Measurements from ENCODE around the gene ITGB5.
"Not testable (repeated sequence)": the region's sequence is repeated elsewhere in the genome, so short reads cannot be mapped to it uniquely, and the experiment has no call there.

Gene ITGB5

DNA sequence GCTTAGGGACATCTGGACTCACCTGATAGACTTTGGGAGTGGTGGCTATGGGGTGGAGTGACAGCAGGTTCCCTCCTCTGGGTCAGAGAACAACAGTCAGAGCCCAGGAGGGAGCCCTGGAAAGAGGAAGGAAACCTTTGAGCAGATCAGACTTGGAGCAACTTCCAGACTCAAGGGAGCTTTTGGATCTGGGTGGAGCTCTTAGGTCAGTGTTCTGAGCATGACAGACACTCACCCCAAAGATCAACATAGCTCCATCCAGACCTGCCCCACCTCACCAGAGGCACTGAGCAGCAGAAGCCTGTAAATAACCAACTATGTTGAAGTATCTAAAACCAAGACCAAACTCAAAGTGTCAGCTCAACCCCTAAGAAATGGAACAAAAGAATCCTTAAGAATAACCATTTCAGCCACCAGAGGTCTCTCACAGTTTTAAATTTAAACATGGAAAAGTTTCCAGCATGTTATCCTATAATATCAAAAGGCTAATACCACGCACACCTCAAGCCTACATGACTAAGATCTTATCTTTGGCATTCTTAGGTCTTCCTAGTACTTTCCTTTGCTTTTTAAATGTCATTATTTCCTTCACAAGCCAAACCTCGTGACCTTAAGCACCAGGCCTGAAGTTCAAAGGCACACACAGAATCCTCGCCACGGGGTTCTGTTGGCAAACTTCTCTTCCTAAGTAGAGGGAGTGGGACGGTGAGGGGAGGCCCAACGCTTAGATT, 100.5 kb downstream of the ITGB5 start:
- DNase-seq, result no peak

DNA sequence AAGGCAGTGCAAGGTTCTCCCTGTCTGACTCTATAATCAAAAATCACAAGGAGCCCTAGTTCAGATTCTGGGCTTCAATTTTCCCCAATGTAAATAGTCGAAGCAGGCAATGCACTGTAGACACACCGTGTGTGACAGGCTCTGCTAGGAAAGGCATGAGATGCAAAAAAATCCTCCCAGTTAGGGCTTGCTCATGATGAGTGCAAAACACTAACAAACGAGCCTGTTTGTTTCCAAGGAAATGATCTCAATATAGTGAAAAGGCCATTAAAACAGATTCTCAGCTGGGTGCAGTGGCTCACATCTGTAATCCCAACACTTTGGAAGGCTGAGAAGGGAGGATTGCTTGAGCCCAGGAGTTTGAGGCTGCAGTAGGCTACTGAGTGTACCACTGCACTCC, 101.2 kb downstream of the ITGB5 start:
- DNase-seq, result no peak

DNA sequence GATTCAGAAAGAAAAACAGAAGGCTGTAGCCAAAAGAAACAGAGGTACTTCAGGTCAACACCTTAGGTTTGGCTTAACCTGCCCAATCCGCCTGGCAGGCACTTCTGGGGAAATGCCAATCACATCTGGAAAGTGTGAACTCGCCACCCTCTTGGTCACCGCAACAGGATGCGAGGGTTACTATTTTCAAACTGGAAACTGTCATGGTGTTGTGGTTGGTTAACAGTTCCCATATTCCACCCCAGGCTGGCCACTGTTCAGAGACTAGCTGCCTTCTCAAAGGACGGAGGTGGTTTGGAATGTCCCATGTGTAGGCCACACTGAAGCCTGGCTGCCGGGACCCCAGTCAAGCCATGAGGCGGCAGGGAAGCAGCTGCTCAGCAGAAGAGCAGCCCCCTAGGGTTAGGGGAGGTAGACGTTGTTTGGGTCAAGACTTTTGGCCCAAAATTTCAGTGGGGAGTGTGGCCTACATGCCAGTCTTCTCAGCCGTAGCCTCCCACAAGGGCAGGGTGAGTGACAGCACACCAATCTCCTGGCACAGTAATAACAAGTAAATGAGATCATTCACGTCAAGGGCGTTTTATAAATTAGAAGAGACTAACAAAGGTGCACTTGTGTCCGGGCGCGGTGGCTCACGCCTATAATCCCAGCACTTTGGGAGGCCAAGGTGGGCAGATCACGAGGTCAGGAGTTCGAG, 102.3 kb downstream of the ITGB5 start:
- no peak for DNase-seq

DNA sequence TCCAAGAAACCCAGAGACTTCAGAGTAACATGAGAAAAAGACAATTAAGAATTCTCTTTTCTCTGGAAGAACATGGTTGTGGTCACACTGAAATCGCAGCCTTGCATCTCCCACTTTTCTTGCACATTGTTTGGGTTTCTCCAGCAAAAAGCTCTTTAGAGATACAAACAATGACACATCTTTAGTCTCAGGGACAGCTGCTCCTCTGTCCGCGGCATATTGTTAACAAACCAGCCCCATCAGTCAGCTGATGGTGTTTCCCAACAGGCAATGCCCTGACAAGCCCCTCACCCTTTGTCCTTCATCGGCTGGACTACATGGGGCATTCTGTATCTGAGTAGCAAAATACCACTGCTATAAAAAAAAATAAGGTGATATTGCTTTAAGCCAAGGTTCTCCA, 103.5 kb downstream of the ITGB5 start:
- DNase-seq, result no peak

DNA sequence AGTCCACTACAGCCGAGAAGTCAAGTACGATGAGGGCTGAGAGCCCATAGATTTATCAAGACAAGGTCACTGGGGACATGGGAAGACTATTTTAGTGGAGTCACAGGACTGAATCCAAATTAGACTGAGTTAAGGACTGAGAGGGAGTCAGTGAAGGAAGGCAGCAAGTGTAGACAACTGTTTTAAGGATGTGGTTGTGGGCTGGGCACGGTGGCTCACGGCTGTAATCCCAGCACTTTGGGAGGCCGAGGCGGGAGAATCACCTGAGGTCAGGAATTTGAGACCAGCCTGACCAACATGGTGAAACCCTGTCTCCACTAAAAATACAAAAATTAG, 104.8 kb downstream of the ITGB5 start:
- not testable (repeated sequence) for DNase-seq

DNA sequence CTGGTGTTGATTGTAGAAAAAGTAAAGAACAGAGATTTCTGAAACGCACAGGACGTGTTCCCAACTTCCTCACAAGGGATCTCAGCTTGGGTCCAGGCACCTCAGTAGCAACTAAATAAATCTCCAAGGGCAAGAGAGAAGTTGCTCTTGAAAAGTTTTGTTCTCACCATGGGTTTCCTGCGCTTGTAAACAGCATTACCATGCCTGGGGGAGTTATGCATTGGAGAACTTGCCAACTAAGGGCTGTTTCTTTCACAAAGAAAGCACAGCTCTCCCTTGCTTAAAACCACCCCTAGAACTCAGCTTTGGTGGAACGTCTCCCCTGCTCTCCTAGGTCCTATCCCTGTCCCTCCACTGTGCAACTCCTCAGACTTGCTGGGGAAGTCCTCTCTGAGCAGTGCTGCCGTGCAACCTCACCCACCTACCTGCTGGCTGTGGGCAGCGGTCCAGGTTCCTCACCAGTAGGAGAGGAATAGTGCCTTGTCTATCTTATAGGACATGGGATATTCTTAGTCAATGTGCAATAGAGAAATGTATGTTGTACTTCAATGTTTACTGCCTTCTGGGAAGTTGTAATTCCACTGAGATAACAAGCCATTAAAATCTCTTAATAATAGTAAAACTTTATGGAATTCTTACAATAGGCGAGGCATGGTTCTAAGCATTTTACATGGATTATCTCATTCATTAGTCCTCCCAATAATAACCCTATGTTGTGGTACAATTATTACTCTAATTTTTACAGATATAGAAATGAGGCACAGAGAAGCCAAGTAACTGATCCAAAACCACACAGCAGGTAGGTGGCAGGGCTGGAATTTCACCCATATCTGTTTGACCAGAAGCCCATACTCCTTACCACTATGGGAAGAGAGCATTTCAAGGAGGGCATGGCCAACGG, 105.4 kb downstream of the ITGB5 start:
- no peak for DNase-seq

DNA sequence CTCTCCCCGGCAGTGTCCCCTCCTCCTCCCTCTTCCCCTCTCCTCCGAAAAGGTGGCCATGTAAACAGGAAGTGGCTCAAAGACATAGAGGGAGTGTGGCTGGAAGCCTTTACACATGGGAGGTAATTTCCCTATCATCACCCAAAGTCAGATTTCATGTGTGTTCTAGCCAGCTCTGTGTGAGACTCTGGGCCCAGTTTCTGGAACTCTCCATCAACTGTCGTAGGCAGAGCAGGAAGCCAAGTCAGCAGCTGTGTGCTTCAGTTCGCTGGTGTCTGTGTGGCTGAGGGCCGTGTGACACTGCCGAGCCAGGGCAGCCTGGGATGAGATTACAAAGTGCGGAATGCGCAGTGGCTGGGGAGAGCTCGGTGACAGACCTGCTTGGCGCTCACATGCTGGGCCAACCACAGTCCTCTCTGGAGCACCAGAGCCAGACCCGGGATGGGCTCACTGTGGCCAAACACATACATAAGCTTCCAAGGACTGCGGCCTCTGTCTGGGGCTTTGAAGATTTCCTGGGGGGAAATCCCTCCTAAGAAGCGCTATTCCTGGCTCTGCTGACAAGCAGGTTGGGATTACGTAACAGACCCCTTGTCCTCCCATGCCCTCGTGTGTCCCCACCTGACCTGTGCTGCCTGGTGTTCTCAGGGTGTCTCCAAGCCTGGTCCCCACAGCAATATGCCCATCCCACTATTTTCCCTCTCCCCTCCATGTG, 106.2 kb downstream of the ITGB5 start:
- DNase-seq, result no peak

DNA sequence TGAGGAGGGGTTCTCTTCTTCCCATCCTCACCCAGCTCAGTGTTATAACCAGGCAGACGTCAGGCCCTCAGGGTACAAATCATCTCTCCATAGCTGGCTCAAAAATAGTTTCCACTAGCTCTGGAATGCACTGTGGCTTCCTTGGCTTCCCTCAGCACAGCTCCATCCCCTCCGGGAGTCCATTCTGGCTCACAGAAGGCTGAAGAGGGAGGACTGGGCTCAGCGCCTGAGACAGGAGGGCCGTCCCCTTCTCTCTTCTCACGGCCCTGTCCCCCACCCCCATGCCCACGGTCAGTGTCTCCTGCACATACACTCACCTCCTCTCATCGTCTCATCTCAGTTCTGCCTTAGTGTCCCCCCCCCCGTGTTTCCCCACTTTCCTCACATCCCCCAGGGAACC, 106.8 kb downstream of the ITGB5 start:
- DNase-seq, result no peak

DNA sequence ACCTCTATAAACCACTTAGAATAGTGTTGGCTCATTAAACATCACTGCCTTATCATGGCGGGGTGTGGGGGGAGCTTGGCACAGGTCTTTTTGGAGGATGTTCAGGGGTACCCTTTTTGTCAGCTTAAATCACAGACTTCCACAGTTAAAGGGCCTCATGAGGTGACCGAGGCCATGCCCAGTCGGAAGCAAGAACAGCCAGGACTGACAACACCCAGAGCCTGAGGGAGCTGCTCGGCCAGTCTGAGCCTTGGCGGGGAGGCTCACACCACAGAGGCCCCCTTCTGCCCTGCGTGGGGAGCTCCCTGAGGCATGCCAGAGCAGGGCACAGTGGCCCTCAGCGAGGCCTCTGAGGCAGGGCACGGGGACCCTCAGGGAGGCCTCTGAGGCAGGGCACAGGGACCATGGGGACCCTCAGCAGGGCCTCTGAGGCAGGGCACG, 107.4 kb downstream of the ITGB5 start:
- DNase-seq, result no peak

DNA sequence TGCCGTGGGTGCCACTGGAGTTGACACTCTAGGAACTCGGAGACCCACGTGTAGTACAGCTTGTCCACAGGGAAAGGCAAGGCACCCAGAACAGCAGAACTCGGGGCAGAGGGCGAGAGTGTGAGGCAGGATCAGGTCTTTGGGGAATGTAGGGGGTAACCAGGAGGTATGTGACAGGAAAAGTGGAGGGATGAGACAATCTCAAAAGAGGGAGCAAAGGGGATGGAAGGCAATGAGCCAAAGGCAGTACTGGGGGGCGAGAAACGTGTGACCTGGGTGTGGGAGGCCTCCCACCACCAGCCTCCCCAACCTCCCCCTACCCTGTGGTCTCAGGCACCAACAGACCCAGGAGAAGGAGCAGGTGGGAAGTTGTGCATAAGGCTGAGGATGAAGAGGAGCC, 108.0 kb downstream of the ITGB5 start:
- DNase-seq, result no peak

DNA sequence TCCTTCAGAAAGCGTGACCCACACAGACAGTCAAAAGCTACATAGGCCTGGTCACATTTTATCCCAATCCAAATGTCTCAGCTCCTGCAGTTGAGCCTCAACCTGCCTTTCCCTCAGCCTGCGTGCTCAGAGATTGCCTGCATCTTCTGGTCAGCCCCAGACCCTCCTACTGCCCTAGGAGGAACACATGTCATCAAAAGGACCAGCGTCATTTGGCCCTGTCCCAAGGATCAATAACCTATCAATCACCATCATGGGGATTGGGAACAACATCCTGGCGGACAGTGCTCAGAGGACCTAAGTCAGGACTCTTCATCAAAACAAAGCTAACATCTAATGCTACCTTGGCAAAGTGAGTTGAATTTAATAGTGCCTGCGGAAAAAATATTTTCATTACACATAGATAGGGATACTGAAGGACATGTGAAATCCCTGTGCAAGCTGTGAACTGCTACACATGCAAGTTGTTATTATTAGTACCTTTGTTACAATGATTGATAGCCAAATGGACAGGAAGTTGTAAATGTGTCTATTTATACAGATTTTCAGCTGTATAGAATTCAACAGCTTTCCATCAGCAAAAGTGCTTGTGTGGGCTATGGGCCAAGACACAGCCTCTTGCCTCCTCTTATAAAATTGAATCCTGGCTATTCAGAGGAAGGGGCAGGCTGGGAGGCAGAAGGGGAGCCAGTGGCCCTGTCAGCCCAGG, 109.2 kb downstream of the ITGB5 start:
- DNase-seq, result no peak

DNA sequence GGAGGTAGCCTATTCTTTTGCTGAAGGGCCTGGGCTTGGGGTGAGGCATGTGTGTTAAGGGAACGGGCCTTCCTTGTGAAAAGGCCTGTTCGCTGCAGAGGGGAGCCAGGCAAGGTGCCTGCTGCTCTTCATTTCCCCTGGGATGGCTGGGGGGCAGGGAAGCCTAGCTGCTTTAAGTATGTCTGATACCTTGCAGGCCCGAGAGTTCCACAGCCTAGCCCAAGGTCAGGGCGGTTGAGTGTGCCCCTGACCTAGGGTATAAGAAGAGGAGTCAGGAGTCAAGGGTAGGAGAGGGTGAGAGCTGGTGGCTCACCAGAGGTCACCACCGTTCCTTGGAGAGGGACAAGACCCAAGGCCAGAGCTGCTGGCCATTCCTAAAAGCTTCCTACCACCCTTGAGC, 110.3 kb downstream of the ITGB5 start:
- no peak for DNase-seq

DNA sequence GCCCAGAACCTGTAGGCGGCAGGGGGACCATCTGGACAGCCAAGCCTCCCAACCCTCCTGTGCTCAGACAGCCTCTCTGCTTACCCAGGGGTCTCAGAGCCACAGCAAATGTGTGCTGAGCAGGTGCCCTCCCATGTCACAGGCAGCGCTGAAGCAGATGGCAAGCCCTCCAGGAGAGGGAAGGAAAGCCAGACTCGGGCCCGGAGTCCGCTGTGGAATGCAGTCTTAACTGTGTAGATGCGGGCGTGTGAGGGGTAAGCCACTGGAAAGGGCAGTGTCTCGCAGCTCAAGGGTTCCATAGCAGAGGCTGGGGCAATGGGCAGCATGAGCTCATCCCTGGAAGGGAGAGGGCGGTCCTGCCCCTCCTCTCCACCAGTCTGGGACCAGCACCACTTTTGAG, 111.3 kb downstream of the ITGB5 start:
- DNase-seq, result no peak

DNA sequence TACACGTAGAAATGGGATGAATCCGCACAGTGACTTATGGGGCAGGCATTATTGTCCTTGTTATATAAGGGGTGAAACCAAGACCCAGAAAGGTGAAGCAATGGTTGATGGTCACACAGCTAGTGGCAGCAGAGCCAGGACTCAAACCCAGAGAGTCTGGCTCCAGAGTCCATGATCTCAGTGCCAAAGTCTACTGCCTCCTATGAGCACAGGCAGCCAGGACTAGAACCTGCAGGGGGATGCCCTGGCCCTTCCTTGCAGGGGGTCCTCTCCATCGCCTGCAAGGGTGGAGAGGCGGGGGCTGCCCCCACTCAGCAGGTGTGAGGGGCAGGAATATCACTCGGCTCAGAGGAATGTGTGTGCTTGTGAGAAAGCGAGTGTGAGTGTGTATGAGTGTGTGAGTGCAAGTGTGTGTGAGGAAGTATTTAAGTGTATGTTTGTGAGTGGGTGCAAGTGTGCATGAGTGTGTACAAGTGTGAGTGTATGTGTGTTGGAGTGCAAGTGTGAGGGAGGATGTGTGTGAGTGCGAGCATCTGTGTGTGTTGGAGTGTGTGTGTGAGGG, 112.2 kb downstream of the ITGB5 start:
- DNase-seq, result no peak

DNA sequence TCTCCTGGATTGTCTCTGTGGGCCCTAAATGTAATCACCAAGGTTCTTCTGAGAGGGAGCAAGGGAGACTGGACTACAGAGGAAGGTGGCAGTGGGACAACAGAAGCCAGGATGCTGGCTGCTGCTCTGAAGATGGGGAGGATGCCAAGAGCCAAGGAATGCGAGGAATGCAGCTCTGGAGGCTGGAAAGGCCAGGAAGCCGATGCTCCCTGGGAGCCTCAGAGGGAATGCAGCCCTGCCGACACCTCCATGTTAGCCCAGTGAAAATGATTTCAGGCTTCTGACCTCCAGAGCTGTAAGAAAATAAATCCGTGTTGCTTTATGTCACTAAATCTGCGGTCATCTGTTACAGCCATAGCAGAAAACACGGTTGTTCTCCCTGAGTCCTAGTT, 112.8 kb downstream of the ITGB5 start:
- no peak for DNase-seq

DNA sequence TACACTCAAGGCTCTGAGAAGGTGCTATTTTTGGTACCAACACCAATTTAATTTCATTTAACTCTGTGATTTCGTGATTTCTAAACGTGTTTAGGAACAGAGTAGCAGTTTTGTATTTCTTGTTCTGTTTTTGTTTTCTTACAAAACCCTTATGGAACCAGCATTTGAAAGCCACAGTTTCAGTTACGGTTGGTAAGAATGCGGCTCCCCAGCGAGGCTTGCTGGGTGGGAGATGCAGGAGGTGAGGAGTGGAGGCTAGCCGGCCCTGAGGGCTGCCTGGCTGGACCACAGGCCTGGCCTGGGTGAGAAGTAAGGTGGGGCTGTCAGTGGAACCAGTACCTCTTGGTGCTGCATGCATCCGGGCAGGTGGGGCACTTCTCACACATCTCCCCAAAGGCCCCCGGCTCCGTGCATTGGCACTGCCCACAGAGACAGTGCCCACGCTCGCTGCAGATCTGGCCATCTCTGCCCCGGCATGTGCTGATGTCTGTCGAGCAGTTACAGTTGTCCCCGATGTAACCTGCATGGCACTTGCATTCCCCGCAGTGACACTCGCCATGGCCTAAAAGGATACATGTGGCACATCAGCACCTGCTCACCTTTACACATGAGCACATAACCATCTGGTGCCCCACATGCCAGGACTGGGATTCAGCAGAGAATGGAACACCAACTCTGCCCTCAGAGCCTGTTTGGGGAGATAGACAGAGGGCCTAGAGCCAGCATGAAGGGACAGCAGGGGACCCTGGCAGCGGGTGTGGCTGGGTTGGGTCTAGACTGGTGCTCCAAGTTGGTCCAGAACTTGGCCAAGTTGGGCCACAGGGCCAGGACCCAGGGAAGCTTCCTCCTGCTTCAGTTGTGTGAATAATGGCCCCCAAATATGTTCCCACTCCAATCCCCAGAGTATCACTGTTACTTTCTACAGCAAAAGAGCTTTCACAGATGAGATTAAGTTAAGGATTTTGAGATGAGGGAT, 113.5 kb downstream of the ITGB5 start:
- DNase-seq, result no peak

DNA sequence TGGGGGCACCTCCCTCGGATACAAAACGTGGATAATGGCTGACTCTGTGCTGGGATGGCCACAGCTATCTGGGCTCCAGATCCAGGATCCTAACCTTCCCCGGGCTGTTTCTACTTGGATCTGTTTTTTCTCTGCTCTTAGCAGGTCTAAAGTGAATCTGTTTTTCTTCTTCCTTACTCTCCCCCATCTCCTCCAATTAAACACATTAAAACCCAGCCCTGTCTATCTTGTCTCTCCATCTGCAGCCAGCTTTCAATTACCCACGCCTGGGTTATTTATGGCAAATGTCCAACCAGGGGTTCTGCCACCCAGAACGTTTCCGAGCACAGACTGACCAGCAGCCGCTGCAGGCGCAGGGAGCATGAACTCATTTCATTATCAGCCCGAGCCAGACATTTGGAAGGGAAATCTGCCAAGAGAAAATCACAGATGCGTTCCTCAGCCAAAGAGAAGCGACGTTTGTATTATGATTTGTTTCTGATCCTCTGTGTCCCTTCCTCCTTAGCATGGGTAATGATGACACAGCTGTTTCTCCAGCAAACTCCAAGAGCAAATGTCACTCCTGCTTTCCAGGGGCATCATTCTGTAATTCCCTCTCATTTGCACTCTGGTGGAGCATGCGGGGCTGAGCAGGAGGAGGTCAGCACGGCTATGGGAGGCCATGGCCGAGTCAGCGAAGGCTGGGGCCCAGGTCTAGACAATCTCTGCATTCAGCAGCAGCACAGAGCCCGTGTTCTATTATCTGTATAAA, 114.9 kb downstream of the ITGB5 start:
- DNase-seq, result no peak

DNA sequence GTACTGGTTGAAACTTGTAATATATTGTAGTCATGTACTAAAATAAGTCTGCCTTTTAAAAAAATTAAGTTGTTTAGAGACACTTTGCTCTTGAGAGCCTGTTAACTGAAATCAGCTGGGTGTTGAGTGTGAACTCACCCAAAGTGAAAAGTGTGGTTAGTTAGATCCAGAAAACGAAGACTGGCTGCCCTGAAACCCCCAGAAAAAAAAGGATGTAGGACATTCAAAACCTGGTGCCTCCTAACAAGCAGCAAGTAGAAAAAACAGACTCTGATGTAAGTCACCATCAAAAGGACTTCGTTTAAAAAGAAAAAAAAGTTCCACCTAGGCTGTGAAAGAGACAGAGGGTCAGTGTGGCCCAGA, 116.1 kb downstream of the ITGB5 start:
- no peak for DNase-seq

DNA sequence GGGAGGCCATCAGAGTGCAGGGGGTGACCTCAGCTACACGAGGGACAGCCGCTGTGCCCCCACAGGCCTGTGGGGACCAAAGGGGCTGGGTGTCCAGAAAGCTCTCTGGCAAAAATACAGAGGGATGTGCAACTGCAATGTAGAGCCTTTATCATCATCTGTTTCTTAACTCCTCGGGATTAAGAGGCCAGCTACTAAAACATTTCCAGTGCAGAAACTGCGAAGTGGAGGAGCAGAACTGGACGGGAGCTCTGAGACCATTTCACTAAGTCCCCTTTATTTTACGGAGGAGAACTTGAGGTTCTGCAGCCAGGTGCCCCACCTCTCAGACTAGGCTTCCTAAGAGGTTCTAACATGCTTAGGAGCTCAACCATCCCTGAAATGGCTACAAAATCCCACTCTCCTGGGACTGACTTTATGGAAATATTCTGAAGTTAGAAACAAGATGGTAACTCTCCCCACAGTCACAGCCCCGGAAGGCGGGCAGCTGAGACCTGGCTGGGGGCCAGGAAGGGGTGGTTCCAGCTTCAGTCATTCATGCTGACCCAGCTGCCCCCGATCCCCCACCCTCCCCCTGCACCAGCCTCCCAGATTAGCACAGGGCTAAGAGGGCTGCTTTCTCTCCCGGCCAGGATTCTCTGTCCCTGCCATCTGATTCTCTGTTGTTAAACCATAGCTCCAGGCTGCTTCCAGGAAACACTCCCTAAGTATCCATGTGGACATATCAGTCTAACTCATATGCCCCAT, 116.7 kb downstream of the ITGB5 start:
- DNase-seq, result no peak

Measured in activated T-cell treated with anti-CD3 and anti-CD28 coated beads, Interleukin-2, amount 50 U/mL, for 1 hour (primary cell).